ENCODE results near the gene ELP4. TPM values are rescaled to one million over a fixed set of nuclear protein-coding genes. Genes with fewer than 3 reads are reported as not detected.

ELP4 gene
- total RNA-seq, 1 experiment from 2014 or later, result 17.2 TPM

GRCh38 chr11:31797190-31798056 lies 287.9 kb downstream of the ELP4 start:
- DNase-seq (ENCODE audit: low read depth, low spot score) (no peak), ATAC-seq (no peak)
- Histone ChIP-seq H3K9me3 (ENCODE audit: control insufficient read depth, insufficient read depth, low read depth, low read length) (no peaks in the 10 kb centered on the region), H3K4me1 (ENCODE audit: control insufficient read depth, insufficient read depth, low read length) (no peaks in the 10 kb centered on the region), H3K27ac (ENCODE audit: low read length) (no peak overlapping the region), H3K27me3 (ENCODE audit: control insufficient read depth, insufficient read depth, low read length) (peaks cover 14% of the 10 kb centered on the region), H3K4me3 (ENCODE audit: low read depth in 2 of 2, low read length in 2 of 2) (no peak overlapping the region), H3K36me3 (ENCODE audit: control insufficient read depth, insufficient read depth, low read length) (no peaks in the 10 kb centered on the region)
- ChIA-PET POLR2A (interaction anchor here (0.6 kb wide), 1 partner anchor 77 kb away, joined by 6 read pairs; no protein-coding TSS in a partner anchor), CTCF (interaction anchor here (0.6 kb wide), 2 partner anchors 9 to 153 kb away, joined by 3 to 4 read pairs; no protein-coding TSS in a partner anchor)
- intact Hi-C loops (cut with micrococcal nuclease; ENCODE audit: unreplicated experiment), result no loop called here
- BruUV-seq (replicated peaks), result no TSS peak
- in situ Hi-C loops (cut with HindIII; ENCODE audit: low pct_unique_long_range_greater_than_20kb, low sequenced_read_pairs), result no loop called here
- TF ChIP-seq TCF7L2 (IDR thresholded peaks at IDR 0.05; ENCODE audit: low read depth, low read length) (no peak), POLR2AphosphoS5 (IDR thresholded peaks at IDR 0.05; ENCODE audit: low read depth, low read length) (no peak), REST (IDR thresholded peaks at IDR 0.05; ENCODE audit: insufficient read depth in 1 of 2, low read depth in 2 of 2, low read length in 1 of 2) (no peak), CTCF (IDR thresholded peaks at IDR 0.05) (no peak), SIN3A (IDR thresholded peaks at IDR 0.05; ENCODE audit: borderline replicate concordance, insufficient read depth, low read depth, low read length) (no peak)

GRCh38 chr11:31798057-31798553 lies 288.5 kb downstream of the ELP4 start:
- H3K36me3 ChIP-seq (ENCODE audit: control insufficient read depth, insufficient read depth, low read length), result no peaks in the 10 kb centered on the region
- no peak for DNase-seq (ENCODE audit: low read depth, low spot score)
- in situ Hi-C loops (cut with HindIII; ENCODE audit: low pct_unique_long_range_greater_than_20kb, low sequenced_read_pairs), result no loop called here
- H3K9me3 ChIP-seq (ENCODE audit: control insufficient read depth, insufficient read depth, low read depth, low read length), result no peaks in the 10 kb centered on the region
- ChIA-PET CTCF (no interaction called here), POLR2A (no interaction called here)
- intact Hi-C loops (cut with micrococcal nuclease; ENCODE audit: unreplicated experiment), result no loop called here
- ATAC-seq, result no peak
- no peak overlapping the region; a peak in 1 of 4 replicates for H3K4me3 ChIP-seq (ENCODE audit: low read depth in 2 of 2, low read length in 2 of 2)
- H3K27me3 ChIP-seq (ENCODE audit: control insufficient read depth, insufficient read depth, low read length), result peaks cover 14% of the 10 kb centered on the region
- TF ChIP-seq POLR2AphosphoS5 (IDR thresholded peaks at IDR 0.05; ENCODE audit: low read depth, low read length) (no peak), TCF7L2 (IDR thresholded peaks at IDR 0.05; ENCODE audit: low read depth, low read length) (no peak), CTCF (IDR thresholded peaks at IDR 0.05) (no peak), SIN3A (IDR thresholded peaks at IDR 0.05; ENCODE audit: borderline replicate concordance, insufficient read depth, low read depth, low read length) (no peak), REST (IDR thresholded peaks at IDR 0.05; ENCODE audit: insufficient read depth in 1 of 2, low read depth in 2 of 2, low read length in 1 of 2) (no peak)
- BruUV-seq (replicated peaks), result no TSS peak
- H3K4me1 ChIP-seq (ENCODE audit: control insufficient read depth, insufficient read depth, low read length), result no peaks in the 10 kb centered on the region
- H3K27ac ChIP-seq (ENCODE audit: low read length), result no peak overlapping the region
